Measurements from ENCODE around the gene NEK6. TPM values are rescaled to one million over a fixed set of nuclear protein-coding genes. Genes with fewer than 3 reads are reported as not detected.

The NEK6 gene
- total RNA-seq, 2 donors from 2014 or later: 50.7 to 77.7 TPM

- DNase-seq (peak; percentile 80 to 83), ATAC-seq (peak; percentile 79)
- intact Hi-C loops (cut with DNase I, micrococcal nuclease): no loop called here
Observed at GRCh38 chr9:124270504-124271335, 13.0 kb downstream of the NEK6 start.

GRCh38 chr9:124271660-124272059, 13.9 kb downstream of the NEK6 start:
- intact Hi-C loops (cut with DNase I, micrococcal nuclease): no loop called here
- ATAC-seq: peak; percentile 64
- DNase-seq: peak; percentile 64 to 70

GRCh38 chr9:124272118-124272517, 14.4 kb downstream of the NEK6 start:
- intact Hi-C loops (cut with DNase I, micrococcal nuclease): no loop called here
- no peak for DNase-seq
- ATAC-seq: no peak

- intact Hi-C loops (cut with DNase I, micrococcal nuclease): no loop called here
- DNase-seq (no peak), ATAC-seq (no peak)
Observed at GRCh38 chr9:124272979-124273378, 15.2 kb downstream of the NEK6 start.

GRCh38 chr9:124273427-124274160, 15.8 kb downstream of the NEK6 start:
- intact Hi-C loops (cut with DNase I, micrococcal nuclease): no loop called here
- DNase-seq (no peak), ATAC-seq (no peak)

GRCh38 chr9:124274226-124274625, 16.5 kb downstream of the NEK6 start:
- intact Hi-C loops (cut with DNase I, micrococcal nuclease): no loop called here
- ATAC-seq: no peak

GRCh38 chr9:124274738-124275137, 17.0 kb downstream of the NEK6 start:
- ATAC-seq (no peak), DNase-seq (no peak)
- intact Hi-C loops (cut with DNase I, micrococcal nuclease): no loop called here

More at GRCh38 chr9:124274226-124274625, 16.5 kb downstream of the NEK6 start:
- DNase-seq: no peak

- DNase-seq: no peak
- intact Hi-C loops (cut with DNase I, micrococcal nuclease): no loop called here
- no peak for ATAC-seq
Observed at GRCh38 chr9:124277420-124277819, 19.7 kb downstream of the NEK6 start.

- intact Hi-C loops (cut with DNase I, micrococcal nuclease): no loop called here
- no peak for ATAC-seq
- no peak for DNase-seq
Observed at GRCh38 chr9:124278054-124278540, 20.3 kb downstream of the NEK6 start.

- ATAC-seq (no peak), DNase-seq (no peak)
- intact Hi-C loops (cut with DNase I, micrococcal nuclease): no loop called here
Observed at GRCh38 chr9:124279531-124280175, 21.9 kb downstream of the NEK6 start.

- no peak for ATAC-seq
- DNase-seq: no peak
- intact Hi-C loops (cut with DNase I, micrococcal nuclease): no loop called here
Observed at GRCh38 chr9:124280176-124280691, 22.5 kb downstream of the NEK6 start.

- intact Hi-C loops (cut with DNase I, micrococcal nuclease): no loop called here
- DNase-seq (peak; percentile 61 to 77), ATAC-seq (peak; percentile 68)
Observed at GRCh38 chr9:124281931-124282371, 24.2 kb downstream of the NEK6 start.

- DNase-seq (peak; percentile 55 to 66), ATAC-seq (peak; percentile 58)
- intact Hi-C loops (cut with DNase I, micrococcal nuclease): no loop called here
Observed at GRCh38 chr9:124282442-124283227, 24.9 kb downstream of the NEK6 start.

- DNase-seq: no peak
- no peak for ATAC-seq
- intact Hi-C loops (cut with DNase I, micrococcal nuclease): no loop called here
Observed at GRCh38 chr9:124283228-124283814, 25.6 kb downstream of the NEK6 start.

- intact Hi-C loops (cut with DNase I, micrococcal nuclease): no loop called here
- ATAC-seq: no peak
Observed at GRCh38 chr9:124284237-124284831, 26.6 kb downstream of the NEK6 start.

GRCh38 chr9:124284940-124285441, 27.2 kb downstream of the NEK6 start:
- intact Hi-C loops (cut with DNase I, micrococcal nuclease): no loop called here
- DNase-seq (no peak), ATAC-seq (no peak)

More at GRCh38 chr9:124284237-124284831, 26.6 kb downstream of the NEK6 start:
- DNase-seq: no peak

GRCh38 chr9:124285490-124285889, 27.7 kb downstream of the NEK6 start:
- DNase-seq (no peak), ATAC-seq (no peak)
- intact Hi-C loops (cut with DNase I, micrococcal nuclease): no loop called here

Data from left colon (tissue), 2 donors.